ENCODE measurements around the gene KAT6B. TPM values are rescaled to one million over a fixed set of nuclear protein-coding genes. Genes with fewer than 3 reads are reported as not detected.
A peak's percentile ranks its signal among the peaks of the same experiment; 100 is the strongest.

The KAT6B gene
- total RNA-seq, 1 donor: 86.4 TPM

DNA sequence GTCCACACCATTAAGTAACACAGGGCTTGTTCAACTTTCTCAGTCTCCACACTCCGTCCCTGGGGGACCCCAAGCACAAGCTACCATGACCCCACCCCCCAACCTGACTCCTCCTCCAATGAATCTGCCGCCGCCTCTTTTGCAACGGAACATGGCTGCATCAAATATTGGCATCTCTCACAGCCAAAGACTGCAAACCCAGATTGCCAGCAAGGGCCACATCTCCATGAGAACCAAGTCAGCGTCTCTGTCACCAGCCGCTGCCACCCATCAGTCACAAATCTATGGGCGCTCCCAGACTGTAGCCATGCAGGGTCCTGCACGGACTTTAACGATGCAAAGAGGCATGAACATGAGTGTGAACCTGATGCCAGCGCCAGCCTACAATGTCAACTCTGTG, 204.0 kb downstream of the KAT6B start:
- no peaks in the 10 kb centered on the region for H3K27me3 ChIP-seq (ENCODE audit: insufficient read depth, low read length)
- H3K4me1 ChIP-seq (ENCODE audit: insufficient read depth, low read length): no peaks in the 10 kb centered on the region
- H3K4me3 ChIP-seq (ENCODE audit: low read length): no peak overlapping the region
- H3K9me3 ChIP-seq (ENCODE audit: low read depth, low read length): no peaks in the 10 kb centered on the region

DNA sequence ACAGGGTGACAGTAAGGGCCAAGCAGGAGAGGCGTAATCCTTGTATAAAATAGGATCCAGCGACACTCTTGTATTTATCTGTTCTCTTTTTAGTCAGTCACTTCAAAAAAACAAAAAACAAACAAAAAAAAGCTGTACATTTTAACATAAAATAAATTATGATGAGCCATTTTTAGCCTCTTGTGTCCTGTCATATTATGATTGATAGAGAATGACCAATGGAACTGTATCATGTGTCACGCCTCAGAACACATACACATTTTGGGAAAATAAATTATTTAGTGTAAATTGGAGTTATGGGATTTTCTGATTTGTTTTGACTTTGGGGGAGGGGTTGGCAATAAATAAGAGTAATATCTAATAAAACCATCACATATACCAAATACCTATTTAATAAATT, 205.7 kb downstream of the KAT6B start:
- H3K4me3 ChIP-seq (ENCODE audit: low read length): no peak overlapping the region
- H3K4me1 ChIP-seq (ENCODE audit: insufficient read depth, low read length): peaks cover 7% of the 10 kb centered on the region
- no peaks in the 10 kb centered on the region for H3K9me3 ChIP-seq (ENCODE audit: low read depth, low read length)
- no peaks in the 10 kb centered on the region for H3K27me3 ChIP-seq (ENCODE audit: insufficient read depth, low read length)

DNA sequence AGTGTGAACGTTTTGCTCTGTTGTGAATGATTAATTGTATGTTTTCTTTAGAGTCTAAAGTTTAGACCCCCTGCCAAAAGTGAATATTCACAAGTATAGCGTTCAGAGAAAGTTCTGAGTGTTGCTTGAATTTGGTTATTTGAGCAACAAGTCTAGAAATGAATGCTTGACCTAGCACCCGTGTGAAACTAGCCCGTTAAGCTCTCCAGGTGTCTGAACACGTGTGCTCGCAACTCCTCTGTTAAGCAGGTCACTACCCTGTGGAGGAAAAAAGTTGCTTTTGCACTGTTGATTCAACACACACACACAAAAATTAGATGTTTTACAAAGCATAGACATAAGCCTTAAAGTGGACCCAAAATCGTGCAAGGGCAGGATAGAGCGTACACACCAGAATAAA, 206.4 kb downstream of the KAT6B start:
- peaks cover 7% of the 10 kb centered on the region for H3K4me1 ChIP-seq (ENCODE audit: insufficient read depth, low read length)
- H3K4me3 ChIP-seq (ENCODE audit: low read length): no peak overlapping the region
- H3K27me3 ChIP-seq (ENCODE audit: insufficient read depth, low read length): no peaks in the 10 kb centered on the region
- H3K9me3 ChIP-seq (ENCODE audit: low read depth, low read length): no peaks in the 10 kb centered on the region

DNA sequence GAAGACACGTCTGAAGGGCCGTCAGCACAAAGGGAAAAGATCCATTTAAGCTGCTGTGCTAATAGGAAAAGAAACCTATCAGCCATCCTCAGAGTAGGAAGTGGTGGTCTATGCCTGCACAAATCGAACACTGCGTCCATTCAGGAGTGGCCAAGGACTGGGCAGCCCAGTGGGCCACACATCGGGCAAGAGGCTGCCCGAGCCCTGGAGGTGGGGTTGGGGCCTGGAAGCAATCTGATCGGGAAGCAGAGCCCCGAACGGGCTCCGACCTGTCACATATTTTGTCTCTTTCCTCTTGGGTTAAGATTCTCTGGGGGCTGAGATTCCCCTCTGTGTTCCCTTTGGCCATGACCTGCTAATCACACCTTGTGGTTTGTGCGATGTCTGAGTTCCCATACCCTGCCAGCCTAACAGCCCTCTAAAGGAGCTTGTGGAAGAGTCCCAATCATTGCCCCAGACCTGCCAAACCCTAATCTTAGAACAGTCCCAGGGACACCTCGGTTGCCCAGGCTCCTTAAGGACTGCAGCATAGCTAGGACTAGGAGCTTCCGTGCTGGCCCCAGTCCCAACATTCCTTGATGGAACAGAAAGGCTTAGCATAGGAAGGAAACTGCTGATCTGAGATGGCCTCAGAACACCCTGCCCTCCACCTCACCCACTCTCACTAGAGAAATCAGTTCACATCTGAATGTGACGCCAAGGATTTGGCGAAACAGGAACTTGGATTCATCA, 207.2 kb downstream of the KAT6B start:
- H3K4me1 ChIP-seq (ENCODE audit: insufficient read depth, low read length): peaks cover 7% of the 10 kb centered on the region
- no peaks in the 10 kb centered on the region for H3K9me3 ChIP-seq (ENCODE audit: low read depth, low read length)
- H3K27me3 ChIP-seq (ENCODE audit: insufficient read depth, low read length): no peaks in the 10 kb centered on the region
- H3K4me3 ChIP-seq (ENCODE audit: low read length): no peak overlapping the region

DNA sequence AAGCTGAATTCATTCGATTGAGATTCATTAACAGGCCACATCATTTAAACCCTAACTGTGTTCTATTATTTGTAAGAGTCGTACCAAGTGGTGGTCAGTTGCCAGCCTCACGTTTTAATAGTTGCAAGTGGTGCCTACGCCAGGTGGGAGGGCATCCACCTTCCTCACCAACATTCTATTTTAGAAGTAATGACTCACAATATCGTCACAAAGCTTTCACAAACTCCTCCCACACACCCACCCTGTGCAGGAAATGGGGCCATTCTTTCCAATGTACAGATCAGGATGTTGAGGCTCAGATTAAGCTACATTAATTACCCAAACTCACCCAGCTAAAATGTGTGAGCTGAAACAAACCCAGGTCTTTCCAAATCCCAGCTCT, 207.7 kb downstream of the KAT6B start:
- Histone ChIP-seq H3K4me1 (ENCODE audit: insufficient read depth, low read length) (peaks cover 7% of the 10 kb centered on the region), H3K4me3 (ENCODE audit: low read length) (no peak overlapping the region), H3K27me3 (ENCODE audit: insufficient read depth, low read length) (no peaks in the 10 kb centered on the region), H3K9me3 (ENCODE audit: low read depth, low read length) (no peaks in the 10 kb centered on the region)

DNA sequence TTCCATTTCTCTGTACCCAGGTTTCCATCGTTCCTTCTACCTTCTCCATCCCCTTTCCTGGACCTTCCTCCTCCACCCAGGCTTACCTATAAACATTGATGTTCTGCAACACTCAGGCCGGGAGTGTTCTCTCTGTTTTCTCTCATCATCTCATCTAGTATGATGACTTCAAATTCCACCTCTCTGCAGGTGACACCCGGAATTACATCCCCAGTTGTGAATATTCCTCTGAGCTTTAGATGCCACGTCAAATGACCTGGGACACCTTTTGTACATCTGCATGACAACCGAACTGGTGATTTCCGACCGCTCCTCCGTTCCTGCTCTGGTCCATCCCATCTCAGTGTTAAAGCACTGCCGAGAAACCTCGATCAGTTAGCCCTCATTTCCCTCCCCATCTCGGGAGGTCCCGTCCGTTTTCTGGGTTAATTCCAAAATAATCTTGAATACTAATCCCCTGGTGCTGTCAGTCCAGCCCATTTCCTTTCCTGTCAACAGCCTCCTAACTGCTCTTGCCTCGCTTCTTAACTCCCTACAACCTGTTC, 208.4 kb downstream of the KAT6B start:
- Histone ChIP-seq H3K4me1 (ENCODE audit: insufficient read depth, low read length) (peaks cover 7% of the 10 kb centered on the region), H3K9me3 (ENCODE audit: low read depth, low read length) (no peaks in the 10 kb centered on the region), H3K27me3 (ENCODE audit: insufficient read depth, low read length) (no peaks in the 10 kb centered on the region), H3K4me3 (ENCODE audit: low read length) (no peak overlapping the region)

DNA sequence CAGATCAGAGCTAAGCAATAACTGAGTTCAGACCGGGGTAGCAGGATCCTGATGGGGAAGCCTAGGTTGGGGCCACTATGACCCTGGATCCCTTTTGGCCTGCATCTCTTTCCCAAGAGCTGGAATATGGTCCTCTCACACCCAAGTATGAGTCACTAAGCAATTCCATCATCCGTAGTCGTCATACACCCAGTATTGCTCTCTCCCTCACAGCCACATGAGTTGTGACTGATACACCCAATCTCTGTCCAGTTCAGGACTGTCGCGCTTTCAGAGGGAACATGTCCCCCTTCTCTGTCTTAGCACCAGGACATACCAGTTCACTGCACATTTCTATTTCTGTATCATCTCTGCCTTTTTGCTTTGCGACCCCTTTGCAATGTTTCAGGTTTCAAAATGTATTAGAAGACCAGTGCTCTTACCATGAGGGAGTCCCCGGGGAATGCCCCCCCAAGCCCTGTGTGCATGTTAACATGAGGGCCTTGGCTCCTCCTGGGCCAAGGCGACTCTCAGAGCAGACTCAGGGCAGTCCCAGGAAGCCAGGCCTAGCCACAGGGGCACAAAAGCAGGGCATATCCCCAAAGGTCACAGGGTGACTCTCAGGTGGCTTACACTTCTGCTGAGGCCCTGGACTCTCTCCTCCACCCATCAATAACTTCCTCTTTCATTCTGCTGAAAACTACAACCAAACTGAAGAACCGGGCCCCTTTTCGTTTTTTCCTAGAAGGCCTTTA, 209.7 kb downstream of the KAT6B start:
- Histone ChIP-seq H3K27me3 (ENCODE audit: insufficient read depth, low read length) (no peaks in the 10 kb centered on the region), H3K9me3 (ENCODE audit: low read depth, low read length) (no peaks in the 10 kb centered on the region), H3K4me1 (ENCODE audit: insufficient read depth, low read length) (peaks cover 7% of the 10 kb centered on the region), H3K4me3 (ENCODE audit: low read length) (no peak overlapping the region)

DNA sequence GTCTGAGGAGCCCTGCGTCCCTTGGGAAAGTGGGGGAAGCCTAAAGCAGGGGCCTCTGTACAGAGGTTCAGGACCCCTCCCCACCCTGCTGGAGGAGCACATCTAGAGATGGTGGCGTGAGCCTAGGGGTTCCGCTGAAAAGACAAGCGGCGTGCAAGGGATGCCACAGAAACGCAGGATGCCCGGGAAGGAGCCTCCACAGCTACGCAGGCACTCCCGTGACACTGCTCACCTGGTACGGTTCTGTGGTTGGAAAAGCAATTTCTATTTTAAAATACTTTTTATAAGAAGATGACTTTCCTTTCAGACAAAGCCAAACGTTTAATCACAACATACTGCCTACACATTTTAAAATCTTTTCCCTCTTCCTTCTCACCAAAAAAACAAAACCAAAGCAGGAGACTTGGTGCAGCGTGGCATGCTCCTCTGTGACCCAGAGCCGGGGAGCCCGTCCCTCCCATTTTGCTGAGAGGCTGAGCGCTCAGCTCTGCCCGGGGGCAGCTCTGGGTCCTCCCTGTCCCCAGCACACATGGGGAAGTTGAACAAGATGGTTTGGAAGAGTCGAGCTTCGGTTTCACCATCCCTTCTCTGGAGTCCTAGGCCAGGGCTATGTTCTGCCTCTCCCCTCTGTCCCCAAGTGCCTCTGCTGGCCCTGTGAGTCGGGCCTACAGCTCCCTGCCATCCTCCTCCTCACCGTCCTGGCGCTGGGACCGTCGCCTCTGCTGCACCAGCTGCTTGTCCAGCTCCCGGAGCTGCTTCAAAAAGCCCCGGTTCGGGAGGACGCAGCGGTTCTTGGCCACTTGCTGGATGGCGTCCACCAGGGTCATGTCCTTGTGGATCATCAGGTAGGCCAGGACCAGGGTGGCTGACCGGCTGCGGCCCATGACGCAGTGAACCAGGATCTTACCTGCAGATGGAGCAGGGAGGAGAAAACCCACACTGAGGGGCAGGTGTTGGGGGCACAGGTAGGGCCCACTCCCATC, 211.1 kb downstream of the KAT6B start:
- Histone ChIP-seq H3K4me3 (ENCODE audit: low read length) (no peak overlapping the region), H3K4me1 (ENCODE audit: insufficient read depth, low read length) (peaks cover 7% of the 10 kb centered on the region), H3K9me3 (ENCODE audit: low read depth, low read length) (no peaks in the 10 kb centered on the region), H3K27me3 (ENCODE audit: insufficient read depth, low read length) (no peaks in the 10 kb centered on the region)

DNA sequence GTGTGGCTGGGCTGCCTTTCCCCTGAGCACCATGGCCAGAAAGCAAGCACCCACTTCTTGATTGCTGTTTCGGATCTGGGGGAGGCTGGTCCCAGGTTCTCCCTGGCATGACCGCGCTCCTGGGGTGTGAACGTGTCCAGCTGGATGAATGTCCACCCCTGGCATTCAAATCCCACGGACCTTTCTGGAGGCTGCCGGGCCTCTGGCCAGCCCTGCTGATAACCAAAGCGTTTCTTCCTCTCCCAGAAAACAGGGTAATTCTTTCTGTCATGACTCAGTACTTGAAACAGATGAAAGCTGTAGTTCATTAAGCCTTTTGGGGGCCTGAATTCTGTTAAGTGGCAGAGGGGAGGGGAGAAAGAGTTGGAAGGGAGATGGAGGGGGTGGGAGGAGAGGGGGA, 211.9 kb downstream of the KAT6B start:
- H3K4me3 ChIP-seq (ENCODE audit: low read length): no peak overlapping the region

DNA sequence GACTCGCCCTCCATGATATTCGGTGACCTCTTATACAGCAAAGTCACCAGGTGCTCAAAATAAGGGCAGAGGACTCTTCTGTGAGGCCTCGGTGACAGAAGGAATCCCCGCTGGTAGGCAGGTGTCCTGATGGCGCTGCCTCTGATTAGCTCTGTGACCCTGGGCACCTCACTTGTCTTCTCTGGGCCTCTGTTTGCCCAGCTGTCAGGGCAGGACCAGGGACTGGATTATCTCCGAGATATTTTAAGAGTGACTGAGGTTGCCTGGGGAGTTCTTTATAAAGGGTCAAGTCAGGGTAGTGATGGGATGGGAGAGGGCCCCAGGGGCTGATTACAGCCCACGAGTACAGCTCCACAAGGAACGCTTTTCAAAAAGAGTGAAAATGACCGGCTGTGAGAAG, 214.2 kb downstream of the KAT6B start:
- Histone ChIP-seq H3K4me3 (ENCODE audit: low read length) (no peak overlapping the region), H3K9me3 (ENCODE audit: low read depth, low read length) (no peaks in the 10 kb centered on the region), H3K27me3 (ENCODE audit: insufficient read depth, low read length) (no peaks in the 10 kb centered on the region)

More for the DNA sequence above, 211.9 kb downstream of the KAT6B start:
- H3K9me3 ChIP-seq (ENCODE audit: low read depth, low read length): no peaks in the 10 kb centered on the region
- H3K4me1 ChIP-seq (ENCODE audit: insufficient read depth, low read length): peaks cover 7% of the 10 kb centered on the region
- no peaks in the 10 kb centered on the region for H3K27me3 ChIP-seq (ENCODE audit: insufficient read depth, low read length)

DNA sequence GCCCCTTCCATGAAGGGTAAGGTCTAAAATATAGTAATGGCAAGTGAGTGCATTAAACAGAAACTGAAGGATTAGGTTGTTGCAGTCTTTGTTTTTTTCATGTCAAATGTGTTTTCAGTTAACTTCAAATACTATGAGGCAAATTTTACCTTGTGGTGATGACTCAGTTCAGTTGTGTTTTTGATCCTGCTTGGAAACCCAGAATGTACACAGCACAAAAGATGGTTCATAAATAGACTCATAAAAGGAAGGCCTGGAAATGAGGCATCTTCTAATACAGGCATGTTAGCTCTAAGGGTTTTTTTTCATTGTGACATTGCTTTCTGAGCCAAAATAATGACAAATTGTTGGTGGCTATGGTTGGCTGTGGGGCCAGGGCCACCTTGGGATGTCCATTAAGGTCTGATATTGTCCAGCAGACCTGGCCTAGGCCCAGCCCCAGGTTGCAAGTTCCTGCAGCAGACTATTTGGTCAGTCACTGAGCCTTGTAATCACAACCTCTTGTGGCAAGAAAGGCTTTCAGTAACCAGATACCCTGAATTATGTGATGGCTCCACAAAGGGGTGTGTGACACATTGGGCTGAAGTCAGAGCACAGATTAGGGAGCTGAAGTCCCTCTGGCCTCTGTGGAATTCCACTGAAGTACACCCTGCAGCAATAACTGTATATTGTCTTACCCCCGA, 216.0 kb downstream of the KAT6B start:
- H3K9me3 ChIP-seq (ENCODE audit: low read depth, low read length): no peaks in the 10 kb centered on the region
- H3K27me3 ChIP-seq (ENCODE audit: insufficient read depth, low read length): no peaks in the 10 kb centered on the region
- peaks cover 7% of the 10 kb centered on the region for H3K4me1 ChIP-seq (ENCODE audit: insufficient read depth, low read length)
- no peak overlapping the region for H3K4me3 ChIP-seq (ENCODE audit: low read length)

More for the DNA sequence above, 214.2 kb downstream of the KAT6B start:
- H3K4me1 ChIP-seq (ENCODE audit: insufficient read depth, low read length): peaks cover 14% of the 10 kb centered on the region

DNA sequence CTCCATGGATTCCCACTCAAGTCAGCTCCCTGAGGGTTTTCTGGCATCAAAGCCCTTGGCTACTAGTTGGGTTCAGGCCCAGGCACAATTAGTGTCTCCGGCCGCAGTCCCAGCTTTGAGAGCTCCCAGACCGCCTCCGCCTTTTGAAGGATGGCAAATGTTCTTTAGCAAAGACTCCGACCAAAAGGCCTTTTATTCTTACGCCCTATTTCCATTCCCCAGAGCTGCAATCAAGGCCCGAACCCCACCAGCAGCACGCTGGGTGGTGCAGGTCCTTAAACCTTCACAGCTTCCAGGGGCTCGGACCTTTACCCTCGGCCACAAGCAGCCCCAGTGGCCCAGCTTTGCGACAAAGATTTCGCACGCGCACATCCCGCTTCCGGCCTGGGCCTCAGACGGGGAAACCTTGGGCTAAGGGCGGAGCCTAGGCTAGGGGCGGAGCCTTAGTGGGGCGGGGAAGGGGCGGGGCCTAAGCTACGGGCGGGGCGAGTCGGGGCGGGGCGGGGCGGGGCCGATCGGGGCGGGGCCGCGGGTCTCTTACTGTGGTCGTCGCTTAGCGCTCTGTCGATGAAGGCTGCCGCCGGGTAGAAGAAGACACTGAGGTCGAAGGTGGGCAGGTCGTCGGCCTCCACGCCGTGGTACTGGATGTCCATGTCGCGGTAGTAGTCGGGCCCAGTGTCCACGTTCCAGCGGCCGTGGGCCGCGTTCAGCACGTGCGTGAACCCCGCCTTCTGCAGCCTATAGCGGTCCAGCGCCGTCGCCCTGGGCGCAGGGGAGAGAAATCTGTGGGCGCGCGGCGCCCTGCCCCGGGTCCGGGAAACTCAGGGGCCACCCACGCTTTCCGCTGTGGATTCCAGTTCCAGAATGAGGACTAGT, 217.1 kb downstream of the KAT6B start:
- Histone ChIP-seq H3K9me3 (ENCODE audit: low read depth, low read length) (no peaks in the 10 kb centered on the region), H3K4me1 (ENCODE audit: insufficient read depth, low read length) (peaks cover 7% of the 10 kb centered on the region), H3K27me3 (ENCODE audit: insufficient read depth, low read length) (no peaks in the 10 kb centered on the region), H3K4me3 (ENCODE audit: low read length) (peak overlapping the region; percentile 20)

DNA sequence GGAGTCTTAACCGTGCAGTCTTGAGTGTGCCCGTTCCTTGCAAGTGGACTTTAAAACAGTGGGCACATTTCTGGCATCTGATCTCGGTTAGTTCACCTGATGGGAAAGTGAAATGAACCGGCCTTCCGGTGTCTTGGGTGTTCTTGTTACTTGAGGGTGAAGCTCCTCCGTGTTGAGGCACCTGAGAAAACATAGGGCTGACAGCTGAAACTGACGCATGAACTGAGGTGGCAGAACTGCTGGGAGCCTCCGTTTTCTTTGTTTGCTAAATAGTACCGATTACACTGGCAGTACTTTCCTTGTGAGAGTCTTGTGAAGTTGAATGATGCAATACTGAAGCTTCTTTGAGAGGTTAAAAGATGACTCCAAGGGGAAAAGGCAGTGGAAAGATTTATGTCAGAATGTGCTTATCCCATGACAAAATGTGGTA, 222.3 kb downstream of the KAT6B start:
- Histone ChIP-seq H3K9me3 (ENCODE audit: low read depth, low read length) (no peaks in the 10 kb centered on the region), H3K27me3 (ENCODE audit: insufficient read depth, low read length) (no peaks in the 10 kb centered on the region), H3K4me1 (ENCODE audit: insufficient read depth, low read length) (peaks cover 7% of the 10 kb centered on the region)

More for the DNA sequence above, 222.3 kb downstream of the KAT6B start:
- no peak overlapping the region for H3K4me3 ChIP-seq (ENCODE audit: low read length)
